Brain microvascular endothelial cell (primary cell): Measurements from ENCODE around the gene ADAMTS1.
"Not testable (repeated sequence)": the region's sequence is repeated elsewhere in the genome, so short reads cannot be mapped to it uniquely, and the experiment has no call there.

Experiments used
- DNase-seq: peaks from one replicate; pipeline ENCODE4 v3.0.0-alpha.2; 2020
- H3K27ac ChIP-seq: fragments of 250-450 bp; sonication (Bioruptor Pico); 2 replicates; pipeline ENCODE4 v1.5.1; 2020; ENCODE audit warnings: mild to moderate bottlenecking, moderate library complexity
- H3K27me3 ChIP-seq: fragments of 250-450 bp; sonication (Bioruptor Pico); replicated peaks from 2 replicates; pipeline ENCODE4 v1.5.1; 2020; ENCODE audit warnings: mild to moderate bottlenecking
- H3K36me3 ChIP-seq: fragments of 250-450 bp; sonication (Bioruptor Pico); replicated peaks from 2 replicates; pipeline ENCODE4 v1.5.1; 2020; ENCODE audit warnings: mild to moderate bottlenecking
- H3K4me3 ChIP-seq: 2 replicates; pipeline ENCODE4 v1.5.1; 2011; ENCODE audit warnings: low read depth, mild to moderate bottlenecking, control low read depth, low read length, moderate library complexity
- CTCF ChIP-seq: IDR thresholded peaks from 2 replicates; pipeline ENCODE4 v1.5.1; 2011; ENCODE audit warnings: low read depth, mild to moderate bottlenecking, moderate library complexity, low read length, control low read depth, inconsistent platforms; ENCODE audit errors: missing control alignments
- in situ Hi-C: cut with HindIII; loops from 2 replicates; pipeline ENCODE4 v1.10.0; 2017; ENCODE audit warnings: low sequenced_read_pairs, low pct_ligation_motif_present

ADAMTS1 gene

DNA sequence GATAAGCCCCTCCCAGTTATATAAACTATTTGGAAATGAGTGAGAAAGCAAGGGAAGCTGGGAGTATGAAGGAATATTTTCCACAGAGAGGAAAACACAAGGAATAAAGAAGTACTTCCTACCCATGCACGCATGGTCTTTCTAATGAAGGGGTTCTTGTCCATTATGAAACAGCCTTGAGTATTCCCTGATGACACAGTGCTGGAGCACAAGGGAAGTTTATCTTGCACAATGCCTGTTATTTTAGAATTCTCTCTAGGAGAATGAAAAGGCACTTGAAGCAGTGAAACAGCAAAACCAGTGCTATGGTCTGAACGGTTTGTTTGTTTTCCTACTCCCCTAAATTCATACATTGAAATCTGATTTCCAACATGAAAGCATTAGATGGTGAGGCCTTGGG lies 38.6 kb upstream of the ADAMTS1 start:
- Histone ChIP-seq H3K36me3 (no peaks in the 10 kb centered on the region), H3K4me3 (no peak overlapping the region), H3K27me3 (no peaks in the 10 kb centered on the region), H3K27ac (no peak overlapping the region)
- DNase-seq, result no peak
- in situ Hi-C loops, result no loop called here
- TF ChIP-seq CTCF, result no peak

DNA sequence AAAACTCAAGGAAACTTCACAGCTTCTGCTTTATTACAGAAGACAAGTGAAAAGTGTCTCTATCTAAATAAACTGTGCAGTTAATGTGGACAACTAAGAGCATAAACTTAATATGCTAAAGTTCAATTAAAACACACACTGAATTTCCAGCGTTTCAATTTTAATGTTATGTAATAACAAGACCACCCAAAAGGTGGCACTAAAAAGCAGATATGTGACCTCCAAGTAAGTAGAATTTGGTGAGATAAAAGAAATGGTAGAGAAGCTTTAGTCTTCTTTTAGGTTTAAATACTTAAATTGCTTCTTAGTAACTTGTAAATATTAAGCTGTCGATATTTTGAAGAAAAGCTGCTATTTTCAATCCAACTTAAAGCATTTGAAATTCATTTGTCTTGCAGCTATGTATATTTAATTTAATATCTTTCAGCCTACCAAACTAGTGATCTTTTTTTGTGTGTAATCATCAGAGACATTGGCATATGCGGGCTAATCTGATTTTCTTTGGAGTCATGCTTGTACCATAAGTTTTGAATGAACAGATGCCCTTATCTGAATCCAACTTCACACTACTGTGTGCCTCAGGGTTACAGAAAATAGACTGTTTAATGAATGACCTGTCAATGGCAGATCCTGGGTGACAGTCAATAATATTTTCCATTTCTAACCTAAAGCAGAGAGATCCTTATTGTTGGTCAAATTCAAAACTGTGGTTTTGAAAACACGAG lies 36.5 kb upstream of the ADAMTS1 start:
- no peak overlapping the region for H3K4me3 ChIP-seq
- H3K27me3 ChIP-seq, result no peaks in the 10 kb centered on the region
- in situ Hi-C loops, result no loop called here
- H3K36me3 ChIP-seq, result no peaks in the 10 kb centered on the region
- no peak overlapping the region for H3K27ac ChIP-seq
- TF ChIP-seq CTCF, result no peak
- no peak for DNase-seq

GRCh38 chr21:26877018-26877417 lies 31.8 kb upstream of the ADAMTS1 start:
- in situ Hi-C loops, result no loop called here

GRCh38 chr21:26874347-26874746 lies 29.1 kb upstream of the ADAMTS1 start:
- Histone ChIP-seq H3K27me3 (no peaks in the 10 kb centered on the region), H3K4me3 (no peak overlapping the region), H3K27ac (no peak overlapping the region), H3K36me3 (no peaks in the 10 kb centered on the region)
- in situ Hi-C loops, result no loop called here
- no peak for TF ChIP-seq CTCF
- no peak for DNase-seq

More at GRCh38 chr21:26877018-26877417, 31.8 kb upstream of the ADAMTS1 start:
- DNase-seq, result no peak
- Histone ChIP-seq H3K4me3 (no peak overlapping the region), H3K27ac (no peak overlapping the region), H3K27me3 (no peaks in the 10 kb centered on the region), H3K36me3 (no peaks in the 10 kb centered on the region)
- TF ChIP-seq CTCF, result no peak

- DNase-seq, result no peak
- TF ChIP-seq CTCF, result no peak
- in situ Hi-C loops, result no loop called here
- no peaks in the 10 kb centered on the region for H3K27me3 ChIP-seq
- H3K4me3 ChIP-seq, result no peak overlapping the region
- no peaks in the 10 kb centered on the region for H3K36me3 ChIP-seq
- H3K27ac ChIP-seq, result no peak overlapping the region
These were observed 20.6 kb upstream of the ADAMTS1 start for GRCh38 chr21:26865857-26866256.

GRCh38 chr21:26856871-26857350 lies 11.7 kb upstream of the ADAMTS1 start:
- H3K4me3 ChIP-seq, in situ Hi-C loops, DNase-seq, H3K27me3 ChIP-seq, H3K27ac ChIP-seq, H3K36me3 ChIP-seq: not testable (repeated sequence)

DNA sequence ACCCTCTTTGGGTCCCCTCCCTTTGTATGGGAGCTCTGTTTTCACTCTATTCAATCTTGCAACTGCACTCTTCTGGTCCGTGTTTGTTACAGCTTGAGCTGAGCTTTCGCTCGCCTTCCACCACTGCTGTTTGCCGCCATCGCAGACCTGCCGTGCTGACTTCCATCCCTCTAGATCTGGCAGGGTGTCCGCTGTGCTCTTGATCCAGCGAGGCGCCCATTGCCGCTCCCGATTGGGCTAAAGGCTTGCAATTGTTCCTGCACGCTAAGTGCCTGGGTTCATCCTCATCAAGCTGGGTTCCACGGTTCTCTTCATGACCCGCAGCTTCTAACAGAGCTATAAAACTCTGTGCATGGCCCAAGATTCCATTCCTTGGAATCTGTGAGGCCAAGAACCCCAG lies 9.5 kb upstream of the ADAMTS1 start:
- H3K4me3 ChIP-seq, in situ Hi-C loops, H3K36me3 ChIP-seq, H3K27me3 ChIP-seq, H3K27ac ChIP-seq, DNase-seq: not testable (repeated sequence)
